Measurements from ENCODE around the gene MAP3K14.

Gene MAP3K14

GRCh38 chr17:45231481-45232116 is 85.2 kb downstream of the MAP3K14 start:
- no peak for DNase-seq

GRCh38 chr17:45230787-45231480 is 85.9 kb downstream of the MAP3K14 start:
- no peak for DNase-seq

- DNase-seq = no peak
Observed at GRCh38 chr17:45230410-45230786, 86.4 kb downstream of the MAP3K14 start.

GRCh38 chr17:45229681-45230409 is 87.0 kb downstream of the MAP3K14 start:
- no peak for DNase-seq

- DNase-seq = no peak
Observed at GRCh38 chr17:45228763-45229539, 87.9 kb downstream of the MAP3K14 start.

- no peak for DNase-seq
Observed at GRCh38 chr17:45227926-45228762, 88.7 kb downstream of the MAP3K14 start.

- DNase-seq = no peak
Observed at GRCh38 chr17:45227101-45227925, 89.5 kb downstream of the MAP3K14 start.

GRCh38 chr17:45226576-45226975 is 90.2 kb downstream of the MAP3K14 start:
- no peak for DNase-seq

- DNase-seq = no peak
Observed at GRCh38 chr17:45225964-45226530, 90.8 kb downstream of the MAP3K14 start.

- no peak for DNase-seq
Observed at GRCh38 chr17:45225051-45225700, 91.6 kb downstream of the MAP3K14 start.

GRCh38 chr17:45224671-45225050 is 92.2 kb downstream of the MAP3K14 start:
- no peak for DNase-seq

- no peak for DNase-seq
Observed at GRCh38 chr17:45223539-45224528, 93.0 kb downstream of the MAP3K14 start.

- no peak for DNase-seq
Observed at GRCh38 chr17:45222996-45223538, 93.8 kb downstream of the MAP3K14 start.

GRCh38 chr17:45222289-45222995 is 94.4 kb downstream of the MAP3K14 start:
- DNase-seq = no peak

GRCh38 chr17:45222014-45222288 is 94.9 kb downstream of the MAP3K14 start:
- no peak for DNase-seq

- no peak for DNase-seq
Observed at GRCh38 chr17:45221081-45222013, 95.5 kb downstream of the MAP3K14 start, which contains the start of gene FMNL1. Gene FMNL1, plus strand, starts transcription at chr17:45221885. Its CDS starts 240 bp downstream, at chr17:45222125.

- DNase-seq = no peak
Observed at GRCh38 chr17:45220079-45220478, 96.7 kb downstream of the MAP3K14 start.

All from NCI-H526 treated with DMSO at 0.1 percent for 48 hours (cell line).